Testis (tissue), 2 donors: Measurements from ENCODE around the gene PRF1.

Experiments used
- POLR2A ChIP-seq: fragments of 450-650 bp; IDR thresholded peaks from one replicate; pipeline ENCODE4 v1.6.1; 2017; ENCODE audit warnings: antibody characterized with exemption, mild to moderate bottlenecking, moderate library complexity
- TF ChIP-seq, protein P1 (sequence below), 3 experiments: fragments of 450-650 bp in 2 of 3; fragments of 200-600 bp in 1 of 3; sonication (generic) in 1 of 3; IDR thresholded peaks; one replicate each; pipeline ENCODE4 v1.5.1; 2016 to 2019; ENCODE audit warnings: antibody characterized with exemption in 3 of 3, mild to moderate bottlenecking in 2 of 3, moderate library complexity in 1 of 3

- TF ChIP-seq, protein P1, sequence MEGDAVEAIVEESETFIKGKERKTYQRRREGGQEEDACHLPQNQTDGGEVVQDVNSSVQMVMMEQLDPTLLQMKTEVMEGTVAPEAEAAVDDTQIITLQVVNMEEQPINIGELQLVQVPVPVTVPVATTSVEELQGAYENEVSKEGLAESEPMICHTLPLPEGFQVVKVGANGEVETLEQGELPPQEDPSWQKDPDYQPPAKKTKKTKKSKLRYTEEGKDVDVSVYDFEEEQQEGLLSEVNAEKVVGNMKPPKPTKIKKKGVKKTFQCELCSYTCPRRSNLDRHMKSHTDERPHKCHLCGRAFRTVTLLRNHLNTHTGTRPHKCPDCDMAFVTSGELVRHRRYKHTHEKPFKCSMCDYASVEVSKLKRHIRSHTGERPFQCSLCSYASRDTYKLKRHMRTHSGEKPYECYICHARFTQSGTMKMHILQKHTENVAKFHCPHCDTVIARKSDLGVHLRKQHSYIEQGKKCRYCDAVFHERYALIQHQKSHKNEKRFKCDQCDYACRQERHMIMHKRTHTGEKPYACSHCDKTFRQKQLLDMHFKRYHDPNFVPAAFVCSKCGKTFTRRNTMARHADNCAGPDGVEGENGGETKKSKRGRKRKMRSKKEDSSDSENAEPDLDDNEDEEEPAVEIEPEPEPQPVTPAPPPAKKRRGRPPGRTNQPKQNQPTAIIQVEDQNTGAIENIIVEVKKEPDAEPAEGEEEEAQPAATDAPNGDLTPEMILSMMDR (IDR thresholded peaks at IDR 0.05), result no peak
- no peak for TF ChIP-seq POLR2A
Measured at GRCh38 chr10:70588255-70588654, 14.3 kb downstream of the PRF1 start.
